ENCODE data around the gene PLIN5.

GRCh38 chr19:4534836-4535658 lies at the start of gene PLIN5:
- TF ChIP-seq POLR2AphosphoS5 (IDR thresholded peaks at IDR 0.05; ENCODE audit: low read depth): no peak
- no peak for TF ChIP-seq GABPA (IDR thresholded peaks at IDR 0.05; ENCODE audit: low read depth)
- TF ChIP-seq REST (IDR thresholded peaks at IDR 0.05; ENCODE audit: insufficient replicate concordance, low read depth): no peak
- TF ChIP-seq CTCF (IDR thresholded peaks at IDR 0.05; ENCODE audit: insufficient read depth, low read length): no peak

Measured in HL-60 (cell line).